H1 (cell line): ENCODE data around the gene HDLBP. TPM values are rescaled to one million over a fixed set of nuclear protein-coding genes. Genes with fewer than 3 reads are reported as not detected.

ENCODE experiments used
- CTCF ChIA-PET: fragments of 300-600 bp; sonication (Branson Sonifier 250); formaldehyde crosslinking; loops from one replicate; lab custom pipeline; 2021; ENCODE audit not compliant: partially characterized antibody; lab: Charles Lee
- POLR2A ChIA-PET: fragments of 300-600 bp; sonication (Branson Sonifier 250); formaldehyde crosslinking; loops from one replicate; lab custom pipeline; 2021; ENCODE audit warnings: inconsistent platforms; ENCODE audit not compliant: partially characterized antibody; lab: Charles Lee
- DNase-seq, 2 experiments: peaks; one replicate each; pipeline versions ENCODE4 v3.0.0 to v3.0.0-alpha.2; 2010 to 2022; ENCODE audit warnings: low spot score in 2 of 2, low read depth in 1 of 2, mixed read lengths in 1 of 2
- FAIRE-seq: peaks from 2 replicates; lab custom pipeline; 2011; peaks lifted over from hg19 to GRCh38; lab: Jason Lieb, UNC
- H2AFZ ChIP-seq: 2 replicates; pipeline ENCODE4 v1.8.1; 2012; ENCODE audit warnings: low read length, inconsistent platforms
- H2AK5ac ChIP-seq: 2 replicates; pipeline ENCODE4 v1.6.1; 2013; ENCODE audit warnings: low read depth, low read length
- H2BK120ac ChIP-seq: replicated peaks from 2 replicates; pipeline ENCODE3; 2013; ENCODE audit warnings: low read depth, low read length, inconsistent platforms
- H2BK12ac ChIP-seq: 2 replicates; pipeline ENCODE4 v1.6.1; 2013; ENCODE audit warnings: low read depth, low read length
- H2BK15ac ChIP-seq: 2 replicates; pipeline ENCODE4 v1.6.1; 2013; ENCODE audit warnings: low read length
- H2BK20ac ChIP-seq: 2 replicates; pipeline ENCODE4 v1.6.1; 2013; ENCODE audit warnings: low read length
- H2BK5ac ChIP-seq: 2 replicates; pipeline ENCODE4 v1.6.1; 2013; ENCODE audit warnings: low read depth, low read length
- H3K14ac ChIP-seq: 2 replicates; pipeline ENCODE4 v1.6.1; 2013; ENCODE audit warnings: inconsistent platforms; ENCODE audit not compliant: insufficient read length
- H3K18ac ChIP-seq: 2 replicates; pipeline ENCODE4 v1.6.1; 2013; ENCODE audit warnings: low read length; ENCODE audit errors: extremely low read depth
- H3K23ac ChIP-seq: 2 replicates; pipeline ENCODE4 v1.6.1; 2013; ENCODE audit warnings: inconsistent platforms; ENCODE audit not compliant: insufficient read length
- H3K23me2 ChIP-seq: 2 replicates; pipeline ENCODE4 v1.6.1; 2013; ENCODE audit warnings: low read depth, low read length
- H3K27ac ChIP-seq: 2 replicates; pipeline ENCODE4 v1.6.1; 2011; ENCODE audit warnings: low read depth, low read length, inconsistent platforms
- H3K27me3 ChIP-seq, 4 experiments: replicated peaks in 1 of 4; 1 replicate in 1 of 4; 2 replicates in 3 of 4; pipeline versions ENCODE4 v1.6.1 to v1.8.1; 2011 to 2013; ENCODE audit warnings: low read length in 3 of 4, mild to moderate bottlenecking in 3 of 4, inconsistent platforms in 2 of 4, mixed read lengths in 2 of 4, moderate library complexity in 1 of 4; ENCODE audit not compliant: control insufficient read depth in 3 of 4, insufficient read depth in 3 of 4; ENCODE audit errors: extremely low read depth in 1 of 4
- H3K36me3 ChIP-seq, 4 experiments: 2 replicates each; pipeline versions ENCODE4 v1.6.1 to v1.8.1; 2011 to 2013; ENCODE audit warnings: mild to moderate bottlenecking in 4 of 4, low read length in 3 of 4, moderate library complexity in 2 of 4, control low read depth in 1 of 4, inconsistent platforms in 1 of 4; ENCODE audit not compliant: insufficient read depth in 4 of 4, control insufficient read depth in 2 of 4
- H3K4ac ChIP-seq: replicated peaks from 2 replicates; pipeline ENCODE3; 2013; ENCODE audit warnings: low read length, low read depth, mixed read lengths, inconsistent platforms; ENCODE audit not compliant: insufficient read length
- H3K4me1 ChIP-seq, 4 experiments: replicated peaks in 1 of 4; 1 replicate in 1 of 4; 2 replicates in 3 of 4; pipeline versions ENCODE4 v1.6.1 to v1.8.1; 2011 to 2013; ENCODE audit warnings: low read length in 3 of 4, inconsistent platforms in 2 of 4, mixed read lengths in 1 of 4; ENCODE audit not compliant: insufficient read depth in 4 of 4, control insufficient read depth in 3 of 4
- H3K4me2 ChIP-seq, 2 experiments: 2 replicates each; pipeline versions ENCODE4 v1.6.1 to v1.8.1; 2011 to 2013; ENCODE audit warnings: low read depth in 2 of 2, low read length in 2 of 2, control low read depth in 1 of 2, inconsistent platforms in 1 of 2, mild to moderate bottlenecking in 1 of 2; ENCODE audit not compliant: insufficient read depth in 1 of 2
- H3K4me3 ChIP-seq, 4 experiments: fragments of 200-600, 300-600 bp in 1 of 4; sonication (generic), shearing (Covaris generic), sonication (Bioruptor Twin) in 1 of 4; 2 replicates each; pipeline versions ENCODE4 v1.5.1 to v1.8.1; 2011 to 2016; ENCODE audit warnings: low read length in 4 of 4, low read depth in 3 of 4, control low read depth in 2 of 4, inconsistent platforms in 2 of 4, mild to moderate bottlenecking in 2 of 4, mixed read lengths in 1 of 4, moderate library complexity in 1 of 4; ENCODE audit not compliant: insufficient read depth in 2 of 4; ENCODE audit errors: extremely low read depth in 1 of 4
- H3K56ac ChIP-seq: replicated peaks from 2 replicates; pipeline ENCODE3; 2013; ENCODE audit warnings: low read depth, mild to moderate bottlenecking, mixed read lengths, low read length, inconsistent platforms; ENCODE audit not compliant: insufficient read length
- H3K79me1 ChIP-seq: 2 replicates; pipeline ENCODE4 v1.6.1; 2013; ENCODE audit warnings: low read depth, low read length, control low read depth
- H3K79me2 ChIP-seq, 2 experiments: 2 replicates each; pipeline versions ENCODE4 v1.6.1 to v1.8.1; 2012 to 2013; ENCODE audit warnings: low read length in 2 of 2, mild to moderate bottlenecking in 2 of 2, inconsistent platforms in 1 of 2; ENCODE audit not compliant: insufficient read depth in 2 of 2, control insufficient read depth in 1 of 2
- H3K9ac ChIP-seq, 4 experiments: replicated peaks in 1 of 4; 1 replicate in 1 of 4; 2 replicates in 3 of 4; pipeline versions ENCODE4 v1.6.1 to v1.8.1; 2011 to 2013; ENCODE audit warnings: low read depth in 3 of 4, low read length in 3 of 4, control low read depth in 2 of 4, mild to moderate bottlenecking in 2 of 4, moderate library complexity in 2 of 4, inconsistent platforms in 1 of 4; ENCODE audit errors: extremely low read depth in 1 of 4
- H3K9me3 ChIP-seq, 2 experiments: 2 replicates each; pipeline versions ENCODE4 v1.6.1 to v1.8.1; 2012 to 2013; ENCODE audit warnings: mild to moderate bottlenecking in 2 of 2, moderate library complexity in 2 of 2, control low read depth in 1 of 2, inconsistent platforms in 1 of 2, low read depth in 1 of 2, low read length in 1 of 2, mixed read lengths in 1 of 2; ENCODE audit not compliant: insufficient read depth in 2 of 2
- H4K20me1 ChIP-seq, 2 experiments: replicated peaks in 1 of 2; 2 replicates each; pipeline versions ENCODE3 to v1.8.1; 2011 to 2013; ENCODE audit warnings: inconsistent platforms in 2 of 2, low read length in 2 of 2, mild to moderate bottlenecking in 1 of 2; ENCODE audit not compliant: insufficient read depth in 2 of 2, control insufficient read depth in 1 of 2
- H4K5ac ChIP-seq: 2 replicates; pipeline ENCODE4 v1.6.1; 2013; ENCODE audit warnings: low read length, low read depth, mixed read lengths, inconsistent platforms; ENCODE audit not compliant: insufficient read length
- H4K8ac ChIP-seq: 2 replicates; pipeline ENCODE4 v1.8.0; 2013; ENCODE audit warnings: mild to moderate bottlenecking, moderate library complexity, low read length, inconsistent platforms; ENCODE audit not compliant: insufficient read depth; ENCODE audit errors: extremely low read depth
- H4K91ac ChIP-seq: replicated peaks from 2 replicates; pipeline ENCODE3; 2013; ENCODE audit warnings: low read length, mixed read lengths, inconsistent platforms; ENCODE audit not compliant: insufficient read length
- CBX5 ChIP-seq: fragments of 300-800, 300-1000 bp; sonication (generic); IDR thresholded peaks from 2 replicates; pipeline ENCODE4 v1.7.1; 2016; ENCODE audit warnings: antibody characterized with exemption, low read length, low read depth
- CREB1 ChIP-seq: IDR thresholded peaks from 2 replicates; pipeline ENCODE4 v1.6.1; 2012; ENCODE audit warnings: inconsistent platforms
- CTBP2 ChIP-seq: IDR thresholded peaks from 2 replicates; pipeline ENCODE4 v1.7.0; 2011; ENCODE audit warnings: borderline replicate concordance, mild to moderate bottlenecking, moderate library complexity, mixed read lengths, low read length; ENCODE audit not compliant: insufficient read depth, insufficient read length
- EP300 ChIP-seq, 2 experiments: IDR thresholded peaks; 1 replicate in 1 of 2; 2 replicates in 1 of 2; pipeline ENCODE4 v1.6.1; 2011 to 2012; ENCODE audit warnings: low read depth in 2 of 2, low read length in 2 of 2, mild to moderate bottlenecking in 2 of 2, borderline replicate concordance in 1 of 2, inconsistent platforms in 1 of 2, moderate library complexity in 1 of 2
- KDM5A ChIP-seq: fragments of 200-600 bp; IDR thresholded peaks from 2 replicates; pipeline ENCODE4 v1.7.1; 2012; ENCODE audit warnings: mild to moderate bottlenecking, low read length, inconsistent platforms, mixed read lengths
- MAFK ChIP-seq: IDR thresholded peaks from 2 replicates; pipeline ENCODE4 v1.6.1; 2012; ENCODE audit warnings: low read depth, mild to moderate bottlenecking, improper control_type of control experiment, low read length
- NANOG ChIP-seq: IDR thresholded peaks from 2 replicates; pipeline ENCODE4 v1.6.1; 2011; ENCODE audit warnings: low read length, low read depth, mild to moderate bottlenecking, inconsistent platforms; ENCODE audit not compliant: insufficient read depth, poor library complexity, severe bottlenecking
- RBBP5 ChIP-seq: IDR thresholded peaks from 2 replicates; pipeline ENCODE4 v1.7.1; 2012; ENCODE audit warnings: low read depth, mild to moderate bottlenecking, inconsistent platforms, low read length, moderate library complexity, borderline replicate concordance
- RNF2 ChIP-seq: fragments of 200-900, 300-1000 bp; sonication (generic); IDR thresholded peaks from 2 replicates; pipeline ENCODE4 v1.7.1; 2016; ENCODE audit warnings: borderline replicate concordance, low read depth, mild to moderate bottlenecking, antibody characterized with exemption, low read length; ENCODE audit not compliant: poor library complexity, severe bottlenecking; ENCODE audit errors: missing control alignments
- SP2 ChIP-seq: IDR thresholded peaks from 2 replicates; pipeline ENCODE4 v1.6.1; 2012; ENCODE audit warnings: mild to moderate bottlenecking, low read length, inconsistent platforms
- ZNF274 ChIP-seq: IDR thresholded peaks from 2 replicates; pipeline ENCODE4 v1.7.0; 2012; ENCODE audit warnings: low read length, borderline replicate concordance; ENCODE audit errors: extremely low read depth
- WGBS, 2 experiments: shearing (Covaris generic) in 1 of 2; methylation state at CpG; one replicate each; pipeline versions ENCODE4 v1.1.6 to v1.1.7; 2013 to 2015; ENCODE audit warnings: low lambda C conversion rate in 2 of 2, mixed read lengths in 2 of 2, inconsistent platforms in 1 of 2, low coverage in 1 of 2, missing lambda C conversion rate in 1 of 2; ENCODE audit not compliant: insufficient replicate concordance in 2 of 2, insufficient coverage in 1 of 2, insufficient read length in 1 of 2; ENCODE audit errors: extremely low coverage in 1 of 2, missing lambda C conversion rate in 1 of 2; 5-methylcytosine and 5-hydroxymethylcytosine counted together
- polyA plus RNA-seq, 7 experiments: library from polyadenylated mRNA; depleted of rRNA in 3 of 7; stranded (reverse) in 5 of 7; unstranded in 2 of 7; fragments of >200 nt in 5 of 7; fragments of 200-250 nt in 2 of 7; gene quantifications; 1 replicate in 5 of 7; 2 replicates in 1 of 7; 4 replicates in 1 of 7; pipeline versions ENCODE4 v1.2.1 to v1.2.3, GENCODE V29; 2011 to 2013; ENCODE audit warnings: missing spikeins in 2 of 7, mixed read lengths in 2 of 7
- total RNA-seq: library from RNA; stranded (reverse); fragmentation: NEBNext Ultra II Directional; extraction: Animal tissue kit (Norgen Biotek cat#: 25700); gene quantifications from 2 replicates; pipeline ENCODE4 v1.2.1, GENCODE V29; 2021
- TF ChIP-seq, protein P1 (sequence below): IDR thresholded peaks from 2 replicates; pipeline ENCODE4 v1.6.1; 2011; ENCODE audit warnings: low read length, improper control_type of control experiment

The HDLBP gene
- total and polyA plus RNA-seq, 2 of the 8 experiments (the other 6 are each of a cell fraction or from before 2014, with no cell fraction given) = 185 to 360 TPM

DNA sequence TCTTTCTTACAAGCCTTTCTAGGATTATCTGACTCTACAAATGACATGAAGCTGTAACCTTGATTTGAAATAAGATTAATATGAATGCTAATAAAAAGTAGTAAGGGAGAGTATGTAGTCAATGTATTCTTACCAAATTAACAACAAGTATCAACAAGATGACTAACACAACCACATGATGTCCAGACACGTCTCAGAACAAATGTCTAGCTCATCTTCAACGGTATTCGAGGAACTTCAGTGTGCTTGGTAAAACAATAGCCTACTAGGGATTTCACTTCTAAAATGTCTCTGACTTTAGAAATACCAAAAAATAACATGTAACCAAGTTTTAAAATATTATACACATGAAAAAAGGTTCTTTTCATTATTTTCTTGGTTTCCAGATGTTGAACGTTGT is 3.4 kb downstream of the HDLBP start:
- Histone ChIP-seq H3K36me3 (no peaks in the 10 kb centered on the region), H3K4me3 (no peak overlapping the region), H3K23me2 (peaks cover 8% of the 10 kb centered on the region), H2AFZ (no peak overlapping the region), H3K18ac (no peak overlapping the region), H3K9ac (no peak overlapping the region), H4K20me1 (peaks cover 5 to 26% of the 10 kb centered on the region in 2 experiments), H2BK5ac (no peak overlapping the region), H2AK5ac (no peak overlapping the region), H2BK20ac (no peak overlapping the region), H4K5ac (no peak overlapping the region), H3K79me2 (peaks cover 72 to 90% of the 10 kb centered on the region in 2 experiments), H3K27ac (no peak overlapping the region), H2BK120ac (no peak overlapping the region), H3K14ac (no peak overlapping the region), H3K4ac (no peak overlapping the region), H3K4me2 (no peak overlapping the region), H2BK15ac (no peak overlapping the region), H2BK12ac (no peak overlapping the region), H3K4me1 (peaks cover 0 to 7% (median 2%) of the 10 kb centered on the region in 4 experiments; a peak in 4 of 7 replicates), H4K8ac (no peak overlapping the region), H3K79me1 (peaks cover 12% of the 10 kb centered on the region), H3K56ac (no peak overlapping the region), H3K27me3 (no peaks in the 10 kb centered on the region), H3K9me3 (no peaks in the 10 kb centered on the region), H4K91ac (no peak overlapping the region), H3K23ac (no peak overlapping the region)
- ChIA-PET CTCF (interaction anchor here (0.7 to 1.6 kb wide), 3 partner anchors 9 to 234 kb away, joined by 3 to 4 read pairs (median 3); no protein-coding TSS in a partner anchor), POLR2A (interaction anchor here (1.1 to 1.6 kb wide), 3 partner anchors 9 to 17 kb away, joined by 3 to 4 read pairs (median 3); no protein-coding TSS in a partner anchor)
- DNase-seq (no peak), FAIRE-seq (no peak)
- WGBS, 2 experiments = 91% methylated on average over 4 of the region's 4 CpGs; no CpG with 5 or more reads in 1 of the 2 experiments
- TF ChIP-seq KDM5A (no peak), RNF2 (no peak), NANOG (no peak), ZNF274 (no peak), EP300 (IDR thresholded peaks at IDR 0.05; ENCODE audit: borderline replicate concordance in 1 of 2, low read depth in 2 of 2, low read length in 2 of 2) (no peak), MAFK (no peak), CTBP2 (no peak), CBX5 (no peak), SP2 (no peak), CREB1 (no peak), RBBP5 (no peak)
- TF ChIP-seq, protein P1, sequence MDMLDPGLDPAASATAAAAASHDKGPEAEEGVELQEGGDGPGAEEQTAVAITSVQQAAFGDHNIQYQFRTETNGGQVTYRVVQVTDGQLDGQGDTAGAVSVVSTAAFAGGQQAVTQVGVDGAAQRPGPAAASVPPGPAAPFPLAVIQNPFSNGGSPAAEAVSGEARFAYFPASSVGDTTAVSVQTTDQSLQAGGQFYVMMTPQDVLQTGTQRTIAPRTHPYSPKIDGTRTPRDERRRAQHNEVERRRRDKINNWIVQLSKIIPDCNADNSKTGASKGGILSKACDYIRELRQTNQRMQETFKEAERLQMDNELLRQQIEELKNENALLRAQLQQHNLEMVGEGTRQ = no peak
